ENCODE measurements around the gene SLC5A5.
"Not testable (repeated sequence)": the region's sequence is repeated elsewhere in the genome, so short reads cannot be mapped to it uniquely, and the experiment has no call there.

The SLC5A5 gene

GRCh38 chr19:17915940-17916593 is 44.3 kb downstream of the SLC5A5 start:
- no peaks in the 10 kb centered on the region for H3K36me3 ChIP-seq
- H3K4me1 ChIP-seq (ENCODE audit: control insufficient read depth in 1 of 2, insufficient read depth in 1 of 2, low read depth in 1 of 2, low read length in 1 of 2): no peaks in the 10 kb centered on the region
- no peak overlapping the region for H3K27ac ChIP-seq
- no peak overlapping the region for H3K4me3 ChIP-seq (ENCODE audit: low read depth in 1 of 2, low read length in 1 of 2)
- no peak for TF ChIP-seq CTCF (IDR thresholded peaks at IDR 0.05)
- H3K27me3 ChIP-seq: peaks cover 17% of the 10 kb centered on the region
- H3K9me3 ChIP-seq: peaks cover 13% of the 10 kb centered on the region

- H3K36me3 ChIP-seq; H3K4me3 ChIP-seq (ENCODE audit: low read depth in 1 of 2, low read length in 1 of 2); H3K27ac ChIP-seq; H3K4me1 ChIP-seq (ENCODE audit: control insufficient read depth in 1 of 2, insufficient read depth in 1 of 2, low read depth in 1 of 2, low read length in 1 of 2): not testable (repeated sequence)
- Histone ChIP-seq H3K27me3 (peaks cover 11% of the 10 kb centered on the region), H3K9me3 (peaks cover 11% of the 10 kb centered on the region)
Observed at GRCh38 chr19:17918151-17918550, 46.4 kb downstream of the SLC5A5 start.

DNA sequence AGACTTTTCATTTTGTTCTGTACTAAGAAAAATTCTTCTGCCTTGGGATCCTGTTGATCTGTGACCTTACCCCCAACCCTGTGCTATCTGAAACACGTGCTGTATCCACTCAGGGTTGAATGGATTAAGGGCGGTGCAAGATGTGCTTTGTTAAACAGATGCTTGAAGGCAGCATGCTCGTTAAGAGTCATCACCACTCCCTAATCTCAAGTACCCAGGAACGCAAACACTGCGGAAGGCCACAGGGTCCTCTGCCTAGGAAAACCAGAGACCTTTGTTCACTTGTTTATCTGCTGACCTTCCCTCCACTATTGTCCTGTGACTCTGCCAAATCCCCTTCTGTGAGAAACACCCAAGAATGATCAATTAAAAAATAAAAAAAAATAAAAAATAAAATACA is 47.4 kb downstream of the SLC5A5 start:
- peaks cover 11% of the 10 kb centered on the region for H3K27me3 ChIP-seq
- H3K4me1 ChIP-seq (ENCODE audit: control insufficient read depth in 1 of 2, insufficient read depth in 1 of 2, low read depth in 1 of 2, low read length in 1 of 2); H3K36me3 ChIP-seq; H3K9me3 ChIP-seq; H3K4me3 ChIP-seq (ENCODE audit: low read depth in 1 of 2, low read length in 1 of 2); H3K27ac ChIP-seq: not testable (repeated sequence)

GRCh38 chr19:17920527-17920926 is 48.8 kb downstream of the SLC5A5 start:
- peaks cover 11% of the 10 kb centered on the region for H3K27me3 ChIP-seq
- no peaks in the 10 kb centered on the region for H3K36me3 ChIP-seq
- no peak for TF ChIP-seq CTCF (IDR thresholded peaks at IDR 0.05)
- H3K4me1 ChIP-seq (ENCODE audit: control insufficient read depth in 1 of 2, insufficient read depth in 1 of 2, low read depth in 1 of 2, low read length in 1 of 2): no peaks in the 10 kb centered on the region
- H3K4me3 ChIP-seq (ENCODE audit: low read depth in 1 of 2, low read length in 1 of 2): no peak overlapping the region
- H3K9me3 ChIP-seq: no peaks in the 10 kb centered on the region
- H3K27ac ChIP-seq: no peak overlapping the region

DNA sequence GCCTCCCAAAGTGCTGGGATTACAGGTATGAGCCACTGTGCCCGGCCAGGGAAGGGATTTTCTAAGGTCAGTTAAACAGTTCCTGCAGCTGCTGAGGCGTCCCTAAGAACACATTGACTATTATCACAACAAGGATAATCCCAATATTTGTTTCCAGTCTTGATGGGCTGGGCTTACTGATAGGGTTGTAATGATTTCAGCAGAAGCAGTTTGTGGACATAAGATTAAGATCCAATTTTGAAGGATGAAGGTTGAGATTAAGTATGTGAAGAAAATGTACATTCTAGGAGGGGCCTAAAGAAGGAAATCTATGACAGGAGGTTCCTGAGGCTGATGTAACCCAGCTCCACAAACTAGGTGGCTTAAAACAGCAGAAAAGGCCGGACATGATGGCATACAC is 50.4 kb downstream of the SLC5A5 start:
- no peak overlapping the region for H3K27ac ChIP-seq
- H3K36me3 ChIP-seq: no peaks in the 10 kb centered on the region
- H3K27me3 ChIP-seq: no peaks in the 10 kb centered on the region
- no peaks in the 10 kb centered on the region for H3K4me1 ChIP-seq (ENCODE audit: control insufficient read depth in 1 of 2, insufficient read depth in 1 of 2, low read depth in 1 of 2, low read length in 1 of 2)
- no peak overlapping the region for H3K4me3 ChIP-seq (ENCODE audit: low read depth in 1 of 2, low read length in 1 of 2)
- TF ChIP-seq CTCF (IDR thresholded peaks at IDR 0.05): no peak
- no peaks in the 10 kb centered on the region for H3K9me3 ChIP-seq

DNA sequence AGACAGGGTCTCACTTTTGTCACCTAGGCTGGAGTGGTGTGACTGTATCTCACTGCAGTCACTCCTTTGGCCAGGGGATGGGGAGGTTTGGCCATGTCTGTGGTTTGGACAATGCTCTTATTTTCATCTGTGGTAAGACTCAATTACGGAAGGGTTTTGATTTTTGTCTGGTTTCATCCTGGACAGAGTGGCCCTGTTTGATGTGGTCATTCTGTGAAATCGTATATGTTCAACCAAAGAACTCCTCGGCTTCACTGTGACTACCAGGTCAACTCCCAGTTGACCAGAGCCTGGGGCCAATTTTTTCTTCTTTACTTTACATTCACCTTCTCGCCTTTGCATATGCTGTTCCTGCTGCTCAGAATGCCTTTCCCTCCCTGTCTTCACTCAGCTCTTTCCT is 54.3 kb downstream of the SLC5A5 start:
- H3K4me3 ChIP-seq (ENCODE audit: low read depth in 1 of 2, low read length in 1 of 2): no peak overlapping the region
- H3K9me3 ChIP-seq: no peaks in the 10 kb centered on the region
- no peaks in the 10 kb centered on the region for H3K4me1 ChIP-seq (ENCODE audit: control insufficient read depth in 1 of 2, insufficient read depth in 1 of 2, low read depth in 1 of 2, low read length in 1 of 2)
- H3K36me3 ChIP-seq: no peaks in the 10 kb centered on the region
- H3K27ac ChIP-seq: no peak overlapping the region
- H3K27me3 ChIP-seq: peaks cover 19% of the 10 kb centered on the region
- TF ChIP-seq CTCF (IDR thresholded peaks at IDR 0.05): no peak

DNA sequence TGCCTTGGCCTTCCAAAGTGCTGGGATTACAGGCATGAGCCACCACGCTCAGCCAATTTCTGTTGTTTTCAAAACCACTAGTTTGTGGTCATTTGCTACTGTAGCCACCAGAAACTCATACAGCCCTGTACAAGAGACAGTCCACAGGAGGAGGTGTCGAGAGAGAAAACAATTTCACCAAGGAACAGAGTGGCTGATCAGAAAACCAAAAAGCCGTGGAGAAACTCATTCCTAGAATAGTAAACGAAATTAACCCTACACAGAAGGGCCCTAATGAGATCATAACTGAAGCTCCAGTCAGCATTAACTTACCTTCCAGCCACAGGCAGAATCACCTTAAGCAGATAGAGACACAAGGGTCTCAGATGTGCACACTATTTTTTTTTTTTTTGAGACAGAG is 57.3 kb downstream of the SLC5A5 start:
- no peak overlapping the region for H3K4me3 ChIP-seq (ENCODE audit: low read depth in 1 of 2, low read length in 1 of 2)
- peaks cover 32% of the 10 kb centered on the region for H3K27me3 ChIP-seq
- no peaks in the 10 kb centered on the region for H3K9me3 ChIP-seq
- H3K27ac ChIP-seq: no peak overlapping the region
- no peak for TF ChIP-seq CTCF (IDR thresholded peaks at IDR 0.05)
- peaks cover 15 to 17% of the 10 kb centered on the region in 2 experiments for H3K4me1 ChIP-seq (ENCODE audit: control insufficient read depth in 1 of 2, insufficient read depth in 1 of 2, low read depth in 1 of 2, low read length in 1 of 2)
- H3K36me3 ChIP-seq: no peaks in the 10 kb centered on the region

All from neutrophil (primary cell).